Hepatocyte (in vitro differentiated cells): ENCODE measurements around the gene CALML5. TPM values are rescaled to one million over a fixed set of nuclear protein-coding genes. Genes with fewer than 3 reads are reported as not detected.

Experiments used
- DNase-seq: peaks from one replicate; pipeline ENCODE4 v3.0.0-alpha.2; 2016; ENCODE audit warnings: low spot score
- H2AFZ ChIP-seq: fragments of 200-600 bp; sonication (generic); 2 replicates; pipeline ENCODE4 v1.6.0; 2016; ENCODE audit warnings: antibody characterized with exemption, mild to moderate bottlenecking
- H3K27ac ChIP-seq: fragments of 200-600 bp; sonication (generic); 2 replicates; pipeline ENCODE4 v1.5.1; 2016; ENCODE audit warnings: mild to moderate bottlenecking
- H3K27me3 ChIP-seq: fragments of 200-600 bp; sonication (generic); 2 replicates; pipeline ENCODE4 v1.6.1; 2016
- H3K36me3 ChIP-seq: fragments of 200-600 bp; sonication (generic); replicated peaks from 2 replicates; pipeline ENCODE4 v1.5.1; 2016; ENCODE audit warnings: low read depth; ENCODE audit not compliant: insufficient read depth
- H3K4me1 ChIP-seq: fragments of 200-600 bp; sonication (generic); 2 replicates; pipeline ENCODE4 v1.5.1; 2016; ENCODE audit warnings: mild to moderate bottlenecking, moderate library complexity; ENCODE audit not compliant: insufficient read depth
- H3K4me2 ChIP-seq: fragments of 200-600 bp; sonication (generic); 2 replicates; pipeline ENCODE4 v1.6.0; 2016
- H3K4me3 ChIP-seq: fragments of 200-600 bp; sonication (generic); 2 replicates; pipeline ENCODE4 v1.5.1; 2016; ENCODE audit warnings: mild to moderate bottlenecking
- H3K79me2 ChIP-seq: fragments of 200-600 bp; sonication (generic); 2 replicates; pipeline ENCODE4 v1.6.0; 2017; ENCODE audit warnings: mild to moderate bottlenecking
- H3K9me2 ChIP-seq: fragments of 200-600 bp; sonication (generic); replicated peaks from 2 replicates; pipeline ENCODE4 v1.6.0; 2017; ENCODE audit warnings: mild to moderate bottlenecking; ENCODE audit not compliant: insufficient read depth
- H3K9me3 ChIP-seq: fragments of 200-600 bp; sonication (generic); 2 replicates; pipeline ENCODE4 v1.5.1; 2016; ENCODE audit warnings: low read depth, mild to moderate bottlenecking
- H4K20me1 ChIP-seq: fragments of 200-600 bp; sonication (generic); 2 replicates; pipeline ENCODE4 v1.6.0; 2016; ENCODE audit warnings: mild to moderate bottlenecking; ENCODE audit not compliant: insufficient read depth, poor library complexity, severe bottlenecking
- EZH2 ChIP-seq: fragments of 200-600 bp; sonication (generic); IDR thresholded peaks from 2 replicates; pipeline ENCODE4 v1.6.1; 2016; ENCODE audit warnings: antibody characterized with exemption, mild to moderate bottlenecking, borderline replicate concordance
- EZH2phosphoT487 ChIP-seq: fragments of 200-600 bp; sonication (generic); IDR thresholded peaks from one replicate; pipeline ENCODE4 v1.6.1; 2018; ENCODE audit warnings: antibody characterized with exemption, mild to moderate bottlenecking, low read depth, moderate library complexity; ENCODE audit not compliant: unreplicated experiment, severe bottlenecking
- WGBS: methylation state at CpG from one replicate; pipeline ENCODE4 v1.1.6; 2016; ENCODE audit warnings: low lambda C conversion rate; ENCODE audit errors: missing lambda C conversion rate; 5-methylcytosine and 5-hydroxymethylcytosine counted together
- polyA plus RNA-seq: library from polyadenylated mRNA; unstranded; fragments of >200 nt; fragmentation: Nextera tagmentation; extraction: Ambion mirVana; gene quantifications from 2 replicates; pipeline ENCODE4 v1.2.1, GENCODE V29; 2016
- total RNA-seq: library from RNA; depleted of rRNA; stranded (reverse); fragments of >200 nt; gene quantifications from 2 replicates; pipeline ENCODE4 v1.2.3, GENCODE V29; 2014
- TF ChIP-seq, protein P1 (sequence below): fragments of 200-600 bp; sonication (generic); IDR thresholded peaks from 2 replicates; pipeline ENCODE4 v1.5.1; 2016; ENCODE audit warnings: antibody characterized with exemption, mild to moderate bottlenecking; ENCODE audit not compliant: poor library complexity

The CALML5 gene
- total and polyA plus RNA-seq, 2 experiments from 2014 or later, result not detected

GRCh38 chr10:5458425-5458824 is 40.9 kb downstream of the CALML5 start:
- 96% methylated on average over 1 of the region's 1 CpG for WGBS
- TF ChIP-seq, protein P1, sequence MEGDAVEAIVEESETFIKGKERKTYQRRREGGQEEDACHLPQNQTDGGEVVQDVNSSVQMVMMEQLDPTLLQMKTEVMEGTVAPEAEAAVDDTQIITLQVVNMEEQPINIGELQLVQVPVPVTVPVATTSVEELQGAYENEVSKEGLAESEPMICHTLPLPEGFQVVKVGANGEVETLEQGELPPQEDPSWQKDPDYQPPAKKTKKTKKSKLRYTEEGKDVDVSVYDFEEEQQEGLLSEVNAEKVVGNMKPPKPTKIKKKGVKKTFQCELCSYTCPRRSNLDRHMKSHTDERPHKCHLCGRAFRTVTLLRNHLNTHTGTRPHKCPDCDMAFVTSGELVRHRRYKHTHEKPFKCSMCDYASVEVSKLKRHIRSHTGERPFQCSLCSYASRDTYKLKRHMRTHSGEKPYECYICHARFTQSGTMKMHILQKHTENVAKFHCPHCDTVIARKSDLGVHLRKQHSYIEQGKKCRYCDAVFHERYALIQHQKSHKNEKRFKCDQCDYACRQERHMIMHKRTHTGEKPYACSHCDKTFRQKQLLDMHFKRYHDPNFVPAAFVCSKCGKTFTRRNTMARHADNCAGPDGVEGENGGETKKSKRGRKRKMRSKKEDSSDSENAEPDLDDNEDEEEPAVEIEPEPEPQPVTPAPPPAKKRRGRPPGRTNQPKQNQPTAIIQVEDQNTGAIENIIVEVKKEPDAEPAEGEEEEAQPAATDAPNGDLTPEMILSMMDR, result no peak
- TF ChIP-seq EZH2, result no peak
- no peak for TF ChIP-seq EZH2phosphoT487

GRCh38 chr10:5457741-5458140 is 41.6 kb downstream of the CALML5 start:
- 75% methylated on average over 3 of the region's 3 CpGs for WGBS
- TF ChIP-seq EZH2phosphoT487 (no peak), EZH2 (no peak)
- TF ChIP-seq, protein P1, result no peak
- Histone ChIP-seq H3K4me1 (peaks cover 21% of the 10 kb centered on the region), H3K27ac (no peak overlapping the region), H4K20me1 (no peaks in the 10 kb centered on the region), H3K9me2 (no peaks in the 10 kb centered on the region), H3K79me2 (peaks cover 14% of the 10 kb centered on the region), H3K36me3 (peaks cover 5% of the 10 kb centered on the region), H3K27me3 (no peaks in the 10 kb centered on the region), H2AFZ (no peak overlapping the region), H3K4me2 (no peak overlapping the region), H3K9me3 (no peaks in the 10 kb centered on the region), H3K4me3 (no peak overlapping the region)
- DNase-seq, result no peak

More at GRCh38 chr10:5458425-5458824, 40.9 kb downstream of the CALML5 start:
- H3K27ac ChIP-seq, result no peak overlapping the region
- H3K4me2 ChIP-seq, result no peak overlapping the region
- peaks cover 4% of the 10 kb centered on the region for H3K36me3 ChIP-seq
- H4K20me1 ChIP-seq, result no peaks in the 10 kb centered on the region
- H3K9me3 ChIP-seq, result no peaks in the 10 kb centered on the region
- no peak overlapping the region for H2AFZ ChIP-seq
- DNase-seq, result no peak
- peaks cover 7% of the 10 kb centered on the region for H3K79me2 ChIP-seq
- H3K4me3 ChIP-seq, result no peak overlapping the region
- H3K27me3 ChIP-seq, result no peaks in the 10 kb centered on the region
- H3K9me2 ChIP-seq, result no peaks in the 10 kb centered on the region
- H3K4me1 ChIP-seq, result peaks cover 23% of the 10 kb centered on the region

GRCh38 chr10:5456563-5456962 is 42.8 kb downstream of the CALML5 start:
- 92% methylated on average over 12 of the region's 12 CpGs for WGBS
- peaks cover 5% of the 10 kb centered on the region for H4K20me1 ChIP-seq

More at GRCh38 chr10:5456563-5456962, 42.8 kb downstream of the CALML5 start:
- TF ChIP-seq, protein P1, result no peak
- TF ChIP-seq EZH2 (no peak), EZH2phosphoT487 (no peak)
- no peak for DNase-seq
- H3K4me1 ChIP-seq, result peaks cover 14% of the 10 kb centered on the region
- H3K4me3 ChIP-seq, result no peak overlapping the region
- H3K27me3 ChIP-seq, result no peaks in the 10 kb centered on the region
- H3K9me3 ChIP-seq, result no peaks in the 10 kb centered on the region
- peaks cover 26% of the 10 kb centered on the region for H3K79me2 ChIP-seq
- H2AFZ ChIP-seq, result no peak overlapping the region
- H3K27ac ChIP-seq, result no peak overlapping the region
- no peaks in the 10 kb centered on the region for H3K9me2 ChIP-seq
- H3K4me2 ChIP-seq, result no peak overlapping the region
- peaks cover 8% of the 10 kb centered on the region for H3K36me3 ChIP-seq
